ENCODE data around the gene COL7A1.

The COL7A1 gene

DNA sequence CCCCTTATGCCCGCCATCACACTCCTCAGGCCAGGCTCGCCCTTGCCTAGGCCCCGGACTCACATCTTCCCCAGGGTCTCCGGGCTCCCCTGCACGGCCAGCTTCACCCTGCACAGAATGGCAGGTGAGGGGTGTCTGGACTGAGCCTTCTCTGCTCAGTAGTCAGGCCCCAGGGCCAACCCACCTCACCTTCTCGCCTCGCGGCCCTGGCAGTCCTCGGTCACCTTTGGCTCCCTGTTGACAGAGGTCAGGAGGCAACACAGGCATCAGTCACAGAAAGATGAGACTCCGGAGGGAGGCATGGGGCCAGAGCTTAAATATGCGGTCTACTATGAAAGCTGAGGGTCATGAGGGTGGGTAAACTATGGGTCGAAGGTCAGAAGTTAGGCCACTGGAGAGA is 23.2 kb downstream of the COL7A1 start:
- ChIA-PET CTCF (interaction anchor here (0.8 to 1.1 kb wide), 2 partner anchors 13 to 14 kb away, joined by 3 read pairs; no protein-coding TSS in a partner anchor), POLR2A (no interaction called here)
- no peak for DNase-seq (ENCODE audit: extremely low spot score)
- TF ChIP-seq TARDBP (IDR thresholded peaks at IDR 0.05): no peak
- TF ChIP-seq, protein P1, sequence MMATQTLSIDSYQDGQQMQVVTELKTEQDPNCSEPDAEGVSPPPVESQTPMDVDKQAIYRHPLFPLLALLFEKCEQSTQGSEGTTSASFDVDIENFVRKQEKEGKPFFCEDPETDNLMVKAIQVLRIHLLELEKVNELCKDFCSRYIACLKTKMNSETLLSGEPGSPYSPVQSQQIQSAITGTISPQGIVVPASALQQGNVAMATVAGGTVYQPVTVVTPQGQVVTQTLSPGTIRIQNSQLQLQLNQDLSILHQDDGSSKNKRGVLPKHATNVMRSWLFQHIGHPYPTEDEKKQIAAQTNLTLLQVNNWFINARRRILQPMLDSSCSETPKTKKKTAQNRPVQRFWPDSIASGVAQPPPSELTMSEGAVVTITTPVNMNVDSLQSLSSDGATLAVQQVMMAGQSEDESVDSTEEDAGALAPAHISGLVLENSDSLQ (IDR thresholded peaks at IDR 0.05): no peak
- no peak for TF ChIP-seq ARNT (IDR thresholded peaks at IDR 0.05)
- no peak for TF ChIP-seq FOXM1 (IDR thresholded peaks at IDR 0.05; ENCODE audit: borderline replicate concordance)
- TF ChIP-seq SP1 (IDR thresholded peaks at IDR 0.05): no peak
- TF ChIP-seq BHLHE40 (IDR thresholded peaks at IDR 0.05; ENCODE audit: borderline replicate concordance): no peak
- TF ChIP-seq SUZ12 (IDR thresholded peaks at IDR 0.05): no peak
- TF ChIP-seq LEF1 (IDR thresholded peaks at IDR 0.05; ENCODE audit: borderline replicate concordance): no peak
- no peak for TF ChIP-seq HDGF (IDR thresholded peaks at IDR 0.05; ENCODE audit: borderline replicate concordance)
- no peak for TF ChIP-seq ZNF384 (IDR thresholded peaks at IDR 0.05)
- no peak for TF ChIP-seq ELF4 (IDR thresholded peaks at IDR 0.05)
- TF ChIP-seq NFRKB (IDR thresholded peaks at IDR 0.05): no peak
- TF ChIP-seq FOXK2 (IDR thresholded peaks at IDR 0.05): no peak
- no peak for TF ChIP-seq FOXA1 (IDR thresholded peaks at IDR 0.05)
- no peak for TF ChIP-seq L3MBTL2 (conservative IDR thresholded peaks at IDR 0.05)
- no peak for TF ChIP-seq CTBP1 (IDR thresholded peaks at IDR 0.05; ENCODE audit: borderline replicate concordance)

DNA sequence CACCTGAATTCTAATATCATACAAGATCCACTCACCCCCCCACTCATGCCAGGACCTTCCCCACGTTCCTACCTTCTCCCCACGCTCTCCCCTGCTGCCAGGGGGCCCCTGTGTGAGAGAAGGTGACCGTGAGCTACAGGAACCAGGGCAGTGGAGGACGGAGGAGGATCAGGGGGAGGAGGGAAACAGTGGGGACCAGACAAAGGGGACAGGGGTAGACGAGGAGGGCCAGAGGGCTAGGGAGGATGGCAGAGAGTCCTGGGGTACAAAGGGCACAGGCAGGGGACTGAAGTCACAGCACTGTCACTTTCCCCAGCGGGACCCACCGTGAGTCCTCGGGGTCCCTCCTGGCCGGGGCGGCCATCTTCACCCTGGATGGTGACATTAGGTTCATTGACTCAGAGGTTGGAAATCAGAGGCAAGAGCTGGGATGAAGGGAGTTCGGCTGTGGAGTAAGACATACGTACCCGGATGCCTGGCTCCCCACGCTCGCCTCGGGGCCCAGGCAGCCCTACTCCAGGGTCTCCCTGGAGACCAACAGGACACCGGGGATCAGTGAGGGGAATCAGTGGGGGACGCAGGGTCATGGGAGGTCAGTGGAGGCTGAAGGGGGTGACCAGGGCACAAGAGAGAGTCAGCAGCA is 25.2 kb downstream of the COL7A1 start:
- CTCF ChIA-PET: interaction anchor here (1.0 kb wide), 1 partner anchor 12 kb away, joined by 6 read pairs; no protein-coding TSS in a partner anchor
- POLR2A ChIA-PET: no interaction called here
- no peak for DNase-seq (ENCODE audit: extremely low spot score)
- TF ChIP-seq FOXA1 (IDR thresholded peaks at IDR 0.05): no peak
- TF ChIP-seq BHLHE40 (IDR thresholded peaks at IDR 0.05; ENCODE audit: borderline replicate concordance): no peak
- no peak for TF ChIP-seq ARNT (IDR thresholded peaks at IDR 0.05)
- TF ChIP-seq ZNF384 (IDR thresholded peaks at IDR 0.05): no peak
- TF ChIP-seq FOXK2 (IDR thresholded peaks at IDR 0.05): no peak
- TF ChIP-seq FOXM1 (IDR thresholded peaks at IDR 0.05; ENCODE audit: borderline replicate concordance): no peak
- no peak for TF ChIP-seq NFRKB (IDR thresholded peaks at IDR 0.05)
- no peak for TF ChIP-seq L3MBTL2 (conservative IDR thresholded peaks at IDR 0.05)
- TF ChIP-seq, protein P1 (IDR thresholded peaks at IDR 0.05): no peak
- no peak for TF ChIP-seq TARDBP (IDR thresholded peaks at IDR 0.05)

- ChIA-PET CTCF (interaction anchor here (1.0 kb wide), 1 partner anchor 11 kb away, joined by 6 read pairs; no protein-coding TSS in a partner anchor), POLR2A (no interaction called here)
- no peak for TF ChIP-seq BHLHE40 (IDR thresholded peaks at IDR 0.05; ENCODE audit: borderline replicate concordance)
- no peak for TF ChIP-seq ARNT (IDR thresholded peaks at IDR 0.05)
- no peak for TF ChIP-seq HDGF (IDR thresholded peaks at IDR 0.05; ENCODE audit: borderline replicate concordance)
- no peak for TF ChIP-seq SUZ12 (IDR thresholded peaks at IDR 0.05)
- no peak for TF ChIP-seq NFRKB (IDR thresholded peaks at IDR 0.05)
Measured at GRCh38 chr3:48569400-48569799, 25.7 kb downstream of the COL7A1 start.

GRCh38 chr3:48568476-48568875 is 26.7 kb downstream of the COL7A1 start:
- POLR2A ChIA-PET: no interaction called here
- DNase-seq (ENCODE audit: extremely low spot score): no peak

More at GRCh38 chr3:48569400-48569799, 25.7 kb downstream of the COL7A1 start:
- DNase-seq (ENCODE audit: extremely low spot score): no peak

DNA sequence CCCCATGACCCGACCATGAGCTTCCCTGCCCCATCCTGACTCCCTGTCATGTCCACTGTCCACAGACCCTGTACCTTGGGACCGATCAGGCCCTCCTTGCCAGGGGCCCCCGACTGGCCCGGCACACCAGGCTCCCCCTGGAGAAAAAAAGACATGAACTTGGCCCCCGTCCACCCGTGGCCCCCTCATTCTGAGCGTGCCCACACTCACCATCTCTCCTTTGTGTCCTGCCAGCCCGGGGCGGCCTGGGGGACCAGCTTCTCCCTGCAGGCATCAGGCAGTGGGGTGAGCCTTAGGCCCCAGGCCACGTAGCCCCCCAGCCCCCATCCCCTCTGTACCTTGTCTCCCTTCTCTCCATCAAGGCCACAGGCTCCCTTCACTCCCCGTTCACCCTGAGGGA is 27.6 kb downstream of the COL7A1 start:
- ChIA-PET POLR2A (no interaction called here), CTCF (interaction anchor here (1.0 kb wide), 1 partner anchor 9 kb away, joined by 5 read pairs; no protein-coding TSS in a partner anchor)
- TF ChIP-seq NFRKB (IDR thresholded peaks at IDR 0.05): no peak
- TF ChIP-seq TARDBP (IDR thresholded peaks at IDR 0.05): no peak
- TF ChIP-seq FOXA1 (IDR thresholded peaks at IDR 0.05): no peak
- TF ChIP-seq FOXK2 (IDR thresholded peaks at IDR 0.05): no peak
- no peak for TF ChIP-seq ARNT (IDR thresholded peaks at IDR 0.05)
- no peak for TF ChIP-seq ZNF384 (IDR thresholded peaks at IDR 0.05)
- no peak for TF ChIP-seq HDGF (IDR thresholded peaks at IDR 0.05; ENCODE audit: borderline replicate concordance)
- TF ChIP-seq, protein P1 (IDR thresholded peaks at IDR 0.05): no peak
- TF ChIP-seq FOXM1 (IDR thresholded peaks at IDR 0.05; ENCODE audit: borderline replicate concordance): no peak
- no peak for TF ChIP-seq SUZ12 (IDR thresholded peaks at IDR 0.05)
- no peak for TF ChIP-seq LEF1 (IDR thresholded peaks at IDR 0.05; ENCODE audit: borderline replicate concordance)
- no peak for DNase-seq (ENCODE audit: extremely low spot score)

More at GRCh38 chr3:48568476-48568875, 26.7 kb downstream of the COL7A1 start:
- CTCF ChIA-PET: no interaction called here
- TF ChIP-seq SP1 (IDR thresholded peaks at IDR 0.05): no peak

DNA sequence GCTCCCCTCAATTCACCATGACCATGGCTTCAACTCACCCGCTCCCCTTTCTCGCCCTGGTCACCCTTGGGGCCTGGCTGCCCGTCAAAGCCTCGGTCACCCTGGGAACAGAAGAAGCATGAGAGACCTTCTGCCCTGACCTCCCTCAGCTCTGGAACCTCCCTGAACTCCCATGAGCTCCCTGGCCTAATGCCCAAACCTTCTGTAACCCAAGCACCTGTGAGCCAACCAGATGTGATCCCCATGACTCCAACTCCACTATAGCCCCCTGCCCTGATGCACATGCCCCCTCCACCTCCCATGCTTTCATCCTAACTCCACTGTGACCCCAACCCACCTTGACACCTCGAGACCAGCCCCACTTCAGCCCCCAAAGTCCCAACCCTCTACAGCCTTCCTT is 28.0 kb downstream of the COL7A1 start:
- ChIA-PET POLR2A (interaction anchor here (1.3 kb wide), 1 partner anchor 9 kb away, joined by 4 read pairs; no protein-coding TSS in a partner anchor), CTCF (interaction anchor here (1.0 kb wide), 1 partner anchor 9 kb away, joined by 5 read pairs; no protein-coding TSS in a partner anchor)
- TF ChIP-seq FOXA1 (IDR thresholded peaks at IDR 0.05): no peak
- DNase-seq (ENCODE audit: extremely low spot score): no peak

- ChIA-PET POLR2A (interaction anchor here (1.3 kb wide), 1 partner anchor 9 kb away, joined by 4 read pairs; no protein-coding TSS in a partner anchor), CTCF (no interaction called here)
- TF ChIP-seq, protein P1 (IDR thresholded peaks at IDR 0.05): no peak
- TF ChIP-seq BHLHE40 (IDR thresholded peaks at IDR 0.05; ENCODE audit: borderline replicate concordance) (no peak), ZNF384 (IDR thresholded peaks at IDR 0.05) (no peak), TARDBP (IDR thresholded peaks at IDR 0.05) (no peak), NFRKB (IDR thresholded peaks at IDR 0.05) (no peak), ELF4 (IDR thresholded peaks at IDR 0.05) (no peak), FOXK2 (IDR thresholded peaks at IDR 0.05) (no peak), L3MBTL2 (conservative IDR thresholded peaks at IDR 0.05) (no peak), ARNT (IDR thresholded peaks at IDR 0.05) (no peak), CTBP1 (IDR thresholded peaks at IDR 0.05; ENCODE audit: borderline replicate concordance) (no peak)
- DNase-seq (ENCODE audit: extremely low spot score): no peak
Measured at GRCh38 chr3:48566401-48566760, 28.7 kb downstream of the COL7A1 start.
